PC-3 (cell line): ENCODE measurements around the gene CACNB3. TPM values are rescaled to one million over a fixed set of nuclear protein-coding genes. Genes with fewer than 3 reads are reported as not detected.

Experiments
- ATAC-seq: fragments of 200-7000 bp; cut with Tn5 transposase; 2 replicates; pipeline ENCODE4 v1.9.1; 2020; ENCODE audit warnings: mild to moderate bottlenecking, moderate library complexity
- BruUV-seq: library from RNA; stranded (reverse); fragments of 400-500 nt; replicated peaks from 2 replicates; lab custom pipeline; 2021; lab: Mats Ljungman, UMichigan
- CTCF ChIA-PET: fragments of 300-600 bp; sonication (Branson Sonifier 250); formaldehyde crosslinking; loops from one replicate; lab custom pipeline; 2022; ENCODE audit warnings: antibody characterized with exemption; lab: Charles Lee
- POLR2A ChIA-PET: fragments of 300-600 bp; sonication (Branson Sonifier 250); formaldehyde crosslinking; loops from one replicate; lab custom pipeline; 2022; ENCODE audit warnings: antibody characterized with exemption; ENCODE audit not compliant: unreplicated experiment; lab: Charles Lee
- DNase-seq: peaks from one replicate; pipeline ENCODE4 v3.0.0-alpha.2; 2015
- H2AFZ ChIP-seq: fragments of 300-600 bp; sonication (generic); 2 replicates; pipeline ENCODE4 v1.6.0; 2016; ENCODE audit warnings: antibody characterized with exemption, low read length
- H3F3A ChIP-seq: fragments of 300-600 bp; sonication (generic); one replicate; pipeline ENCODE4 v1.6.0; 2017; ENCODE audit warnings: antibody characterized with exemption, low read length, control low read depth, mild to moderate bottlenecking; ENCODE audit not compliant: unreplicated experiment
- H3K27ac ChIP-seq: fragments of 300-600 bp; sonication (generic); 2 replicates; pipeline ENCODE4 v1.5.1; 2016; ENCODE audit warnings: mild to moderate bottlenecking, low read length
- H3K27me3 ChIP-seq: fragments of 300-600 bp; sonication (generic); 2 replicates; pipeline ENCODE4 v1.6.1; 2016; ENCODE audit warnings: low read length, mixed read lengths
- H3K36me3 ChIP-seq: fragments of 300-600 bp; sonication (generic); 2 replicates; pipeline ENCODE4 v1.6.1; 2016; ENCODE audit warnings: low read depth, mixed run types, low read length, mixed read lengths
- H3K4me1 ChIP-seq: fragments of 300-600 bp; sonication (generic); 2 replicates; pipeline ENCODE4 v1.5.1; 2016; ENCODE audit warnings: low read length; ENCODE audit not compliant: insufficient read depth
- H3K4me2 ChIP-seq: fragments of 300-600 bp; sonication (generic); 2 replicates; pipeline ENCODE4 v1.6.0; 2016; ENCODE audit warnings: low read length
- H3K4me3 ChIP-seq: fragments of 300-600 bp; sonication (generic); 2 replicates; pipeline ENCODE4 v1.5.1; 2016; ENCODE audit warnings: mild to moderate bottlenecking, low read length, mixed read lengths
- H3K79me2 ChIP-seq: fragments of 300-600 bp; sonication (generic); 2 replicates; pipeline ENCODE4 v1.6.1; 2017; ENCODE audit warnings: low read length, mixed read lengths
- H3K9ac ChIP-seq: fragments of 300-600 bp; sonication (generic); 2 replicates; pipeline ENCODE4 v1.6.0; 2016; ENCODE audit warnings: mild to moderate bottlenecking, low read length
- H3K9me2 ChIP-seq: fragments of 300-600 bp; sonication (generic); replicated peaks from 2 replicates; pipeline ENCODE4 v1.6.1; 2016; ENCODE audit warnings: mixed run types, low read length, mixed read lengths
- H3K9me3 ChIP-seq: fragments of 300-600 bp; sonication (generic); 2 replicates; pipeline ENCODE4 v1.6.1; 2016; ENCODE audit warnings: low read length, mixed read lengths
- H4K20me1 ChIP-seq: fragments of 300-600 bp; sonication (generic); 2 replicates; pipeline ENCODE4 v1.6.1; 2016; ENCODE audit warnings: low read length, mixed read lengths
- EZH2 ChIP-seq: fragments of 300-600 bp; sonication (generic); IDR thresholded peaks from one replicate; pipeline ENCODE4 v1.6.1; 2017; ENCODE audit warnings: antibody characterized with exemption, mild to moderate bottlenecking, low read length; ENCODE audit not compliant: unreplicated experiment
- EZH2phosphoT487 ChIP-seq: fragments of 300-600 bp; sonication (generic); IDR thresholded peaks from 2 replicates; pipeline ENCODE4 v1.6.1; 2018; ENCODE audit warnings: mild to moderate bottlenecking, antibody characterized with exemption, low read length, borderline replicate concordance
- intact Hi-C: fragments of 100-400 bp; cut with micrococcal nuclease; formaldehyde crosslinking; loops from 2 replicates; pipeline ENCODE4 v1.9.0; 2023
- total RNA-seq: library from RNA; depleted of rRNA; stranded (reverse); fragments of >200 nt; gene quantifications from 2 replicates; pipeline ENCODE4 v1.2.3, GENCODE V29; 2014
- TF ChIP-seq, protein P1 (sequence below): fragments of 300-600 bp; sonication (generic); conservative IDR thresholded peaks from 2 replicates; pipeline ENCODE4 v1.5.1; 2017; ENCODE audit warnings: antibody characterized with exemption, low read depth, mild to moderate bottlenecking, low read length

CACNB3 gene
- total RNA-seq, 1 experiment from 2014 or later, result 21.4 TPM

- no peaks in the 10 kb centered on the region for H3F3A ChIP-seq
- H3K27ac ChIP-seq, result no peak overlapping the region
- no peak overlapping the region for H2AFZ ChIP-seq
- no peak overlapping the region for H3K4me3 ChIP-seq
- peaks cover 17% of the 10 kb centered on the region for H3K4me1 ChIP-seq
- H3K9me3 ChIP-seq, result no peaks in the 10 kb centered on the region
- no peaks in the 10 kb centered on the region for H3K9me2 ChIP-seq
- H3K4me2 ChIP-seq, result peak overlapping the region; percentile 52
- CTCF ChIA-PET, result no interaction called here
- no peaks in the 10 kb centered on the region for H4K20me1 ChIP-seq
- H3K27me3 ChIP-seq, result no peaks in the 10 kb centered on the region
- no peak; the same call in 1 of the 2 replicates for ATAC-seq
- intact Hi-C loops, result no loop called here
- H3K79me2 ChIP-seq, result peaks cover 13% of the 10 kb centered on the region; the same call in 1 of the 2 replicates
- no peak for TF ChIP-seq EZH2phosphoT487
- no peak overlapping the region for H3K9ac ChIP-seq
- POLR2A ChIA-PET, result no interaction called here
- no peak for DNase-seq
- no TSS peak for BruUV-seq
- no peaks in the 10 kb centered on the region for H3K36me3 ChIP-seq
Measured at GRCh38 chr12:48780381-48781025, 37.8 kb upstream of the CACNB3 start.

DNA sequence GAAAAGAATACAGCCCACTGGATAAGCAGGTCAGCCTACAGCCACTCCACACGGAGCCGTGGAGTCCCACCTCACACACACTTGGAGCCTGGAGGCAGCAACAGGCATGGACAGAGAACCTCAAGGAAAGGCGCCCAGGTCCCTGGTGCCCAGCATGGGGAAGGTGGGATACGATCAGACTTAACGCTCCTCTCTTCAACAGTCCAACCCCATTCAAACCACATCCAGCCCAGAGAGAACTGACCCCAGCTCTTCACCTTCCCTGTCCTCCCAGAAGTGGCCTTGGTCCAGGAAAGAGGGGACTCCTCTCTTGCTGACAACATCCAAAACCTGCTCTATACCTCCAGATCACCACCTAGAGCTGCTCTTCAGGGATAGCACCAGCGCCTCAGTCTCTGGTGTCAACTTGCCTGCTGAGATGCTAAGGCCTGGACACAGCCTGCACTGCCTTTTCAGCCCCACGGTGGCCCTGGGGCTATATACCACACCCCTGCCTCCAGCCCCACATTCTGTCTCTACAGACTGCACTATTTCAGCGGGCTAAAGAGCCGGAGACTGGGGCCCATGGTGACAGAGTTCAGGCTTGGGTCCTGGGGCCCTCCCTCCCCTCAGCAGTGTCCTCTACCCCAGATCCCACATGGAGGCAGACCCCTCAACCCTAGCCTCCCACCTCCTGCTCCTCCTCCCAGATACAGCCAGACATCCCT is 36.4 kb upstream of the CACNB3 start:
- H3K27ac ChIP-seq, result no peak overlapping the region
- TF ChIP-seq EZH2phosphoT487 (no peak), EZH2 (no peak)
- TF ChIP-seq, protein P1, sequence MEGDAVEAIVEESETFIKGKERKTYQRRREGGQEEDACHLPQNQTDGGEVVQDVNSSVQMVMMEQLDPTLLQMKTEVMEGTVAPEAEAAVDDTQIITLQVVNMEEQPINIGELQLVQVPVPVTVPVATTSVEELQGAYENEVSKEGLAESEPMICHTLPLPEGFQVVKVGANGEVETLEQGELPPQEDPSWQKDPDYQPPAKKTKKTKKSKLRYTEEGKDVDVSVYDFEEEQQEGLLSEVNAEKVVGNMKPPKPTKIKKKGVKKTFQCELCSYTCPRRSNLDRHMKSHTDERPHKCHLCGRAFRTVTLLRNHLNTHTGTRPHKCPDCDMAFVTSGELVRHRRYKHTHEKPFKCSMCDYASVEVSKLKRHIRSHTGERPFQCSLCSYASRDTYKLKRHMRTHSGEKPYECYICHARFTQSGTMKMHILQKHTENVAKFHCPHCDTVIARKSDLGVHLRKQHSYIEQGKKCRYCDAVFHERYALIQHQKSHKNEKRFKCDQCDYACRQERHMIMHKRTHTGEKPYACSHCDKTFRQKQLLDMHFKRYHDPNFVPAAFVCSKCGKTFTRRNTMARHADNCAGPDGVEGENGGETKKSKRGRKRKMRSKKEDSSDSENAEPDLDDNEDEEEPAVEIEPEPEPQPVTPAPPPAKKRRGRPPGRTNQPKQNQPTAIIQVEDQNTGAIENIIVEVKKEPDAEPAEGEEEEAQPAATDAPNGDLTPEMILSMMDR, result no peak
- no peak overlapping the region for H3K4me3 ChIP-seq
- no peak overlapping the region for H2AFZ ChIP-seq
- H3K4me1 ChIP-seq, result peaks cover 17% of the 10 kb centered on the region
- H3K9me2 ChIP-seq, result no peaks in the 10 kb centered on the region
- BruUV-seq, result no TSS peak
- CTCF ChIA-PET, result no interaction called here
- H3K9ac ChIP-seq, result no peak overlapping the region
- intact Hi-C loops, result no loop called here
- peaks cover 27% of the 10 kb centered on the region for H3K79me2 ChIP-seq
- no peak for ATAC-seq
- H4K20me1 ChIP-seq, result no peaks in the 10 kb centered on the region
- POLR2A ChIA-PET, result no interaction called here
- H3K9me3 ChIP-seq, result no peaks in the 10 kb centered on the region
- H3F3A ChIP-seq, result no peaks in the 10 kb centered on the region
- DNase-seq, result no peak
- no peaks in the 10 kb centered on the region for H3K36me3 ChIP-seq
- H3K27me3 ChIP-seq, result no peaks in the 10 kb centered on the region
- H3K4me2 ChIP-seq, result peak overlapping the region; percentile 52; the same call in 1 of the 2 replicates

DNA sequence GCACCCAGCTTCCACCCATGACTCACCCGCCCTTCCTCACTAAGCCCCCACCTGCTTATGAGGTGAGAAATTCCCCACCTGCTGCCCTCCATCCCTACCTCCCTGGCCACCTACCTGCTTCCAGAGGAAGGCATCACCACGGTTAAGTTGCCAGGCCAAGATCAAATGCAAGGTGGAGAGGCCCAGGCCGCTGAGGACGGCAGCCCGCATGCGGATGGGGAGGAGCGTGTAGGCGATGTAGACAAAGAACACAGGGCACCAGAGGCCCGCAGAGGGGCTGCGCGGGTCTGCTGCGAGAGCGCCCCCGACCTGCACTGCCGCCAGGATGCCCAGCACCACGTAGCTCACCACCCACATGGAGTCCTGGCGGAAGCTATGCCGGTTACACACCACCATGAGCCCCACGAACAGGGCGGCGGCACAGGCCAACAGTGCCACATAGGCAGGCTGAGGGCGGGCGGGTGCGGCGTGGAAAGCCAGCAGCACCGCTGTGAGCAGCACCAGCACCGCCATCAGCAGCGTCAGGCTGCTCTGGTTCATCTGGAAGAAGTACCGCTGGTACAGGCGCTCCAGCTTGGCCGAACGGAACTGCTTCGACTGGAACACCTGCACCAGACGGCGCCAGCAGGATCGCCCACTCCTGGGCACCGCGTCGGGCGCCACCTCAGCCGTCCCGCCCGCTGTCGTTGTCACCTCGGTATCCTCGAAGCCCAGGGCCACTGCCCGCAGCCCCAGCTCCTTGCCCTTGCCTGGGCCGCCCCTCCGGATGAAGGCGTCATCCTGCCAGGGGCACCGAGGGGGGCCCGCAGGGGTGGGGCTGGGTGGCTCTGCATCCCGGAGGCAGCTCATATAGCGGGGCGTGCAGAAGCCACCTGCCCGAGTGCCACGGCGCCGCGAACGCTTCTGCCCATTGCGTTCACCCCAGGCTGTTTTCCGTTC is 35.6 kb upstream of the CACNB3 start:
- TF ChIP-seq, protein P1, result no peak
- TF ChIP-seq EZH2phosphoT487 (no peak), EZH2 (no peak)
- H3F3A ChIP-seq, result no peaks in the 10 kb centered on the region
- H3K4me1 ChIP-seq, result peaks cover 23% of the 10 kb centered on the region
- CTCF ChIA-PET, result no interaction called here
- intact Hi-C loops, result no loop called here
- no peak for DNase-seq
- no peaks in the 10 kb centered on the region for H3K9me3 ChIP-seq
- no peak overlapping the region for H3K9ac ChIP-seq
- H3K27me3 ChIP-seq, result no peaks in the 10 kb centered on the region
- no TSS peak for BruUV-seq
- POLR2A ChIA-PET, result no interaction called here
- H2AFZ ChIP-seq, result no peak overlapping the region
- no peak overlapping the region for H3K27ac ChIP-seq
- H3K36me3 ChIP-seq, result no peaks in the 10 kb centered on the region
- no peak for ATAC-seq
- H4K20me1 ChIP-seq, result no peaks in the 10 kb centered on the region
- no peaks in the 10 kb centered on the region for H3K9me2 ChIP-seq
- H3K4me3 ChIP-seq, result no peak overlapping the region
- no peak overlapping the region for H3K4me2 ChIP-seq
- peaks cover 35% of the 10 kb centered on the region for H3K79me2 ChIP-seq
